ENCODE results near the gene TNRC18. TPM values are rescaled to one million over a fixed set of nuclear protein-coding genes. Genes with fewer than 3 reads are reported as not detected.

Gene TNRC18
- total RNA-seq, 1 donor from 2014 or later: 104 TPM

DNA sequence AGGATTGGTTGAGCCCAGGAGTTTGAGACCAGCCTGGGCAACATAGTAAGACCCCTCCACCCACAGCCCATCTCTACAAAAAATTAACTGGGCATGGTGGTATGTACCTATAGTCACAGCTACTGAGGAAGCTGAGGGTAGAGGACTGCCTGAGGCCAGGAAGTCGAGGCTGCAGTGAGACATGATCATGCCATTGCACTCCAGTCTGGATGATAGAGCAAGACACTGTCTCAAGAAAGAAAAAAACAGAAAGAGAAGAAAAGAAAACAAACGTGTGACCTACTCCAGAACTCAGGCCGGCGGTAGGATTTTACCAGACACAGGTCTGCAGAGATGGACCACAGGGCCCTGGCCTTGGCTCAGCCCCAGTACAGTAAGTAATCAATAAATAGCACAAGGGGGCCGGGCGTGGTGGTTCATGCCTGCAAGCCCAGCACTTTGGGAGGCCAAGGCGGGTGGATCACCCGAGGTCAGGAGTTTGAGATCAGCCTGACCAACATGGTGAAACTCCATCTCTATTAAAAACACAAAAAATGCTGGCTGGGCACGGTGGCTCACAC, 35.4 kb upstream of the TNRC18 start:
- Histone ChIP-seq H3K4me3 (no peak overlapping the region), H3K27me3 (ENCODE audit: low read depth) (no peaks in the 10 kb centered on the region), H3K36me3 (no peaks in the 10 kb centered on the region), H3K9me3 (no peaks in the 10 kb centered on the region), H3K4me1 (no peaks in the 10 kb centered on the region), H3K27ac (no peak overlapping the region)
- intact Hi-C loops (cut with DNase I): no loop called here
- no peak for DNase-seq
- TF ChIP-seq, protein P1, sequence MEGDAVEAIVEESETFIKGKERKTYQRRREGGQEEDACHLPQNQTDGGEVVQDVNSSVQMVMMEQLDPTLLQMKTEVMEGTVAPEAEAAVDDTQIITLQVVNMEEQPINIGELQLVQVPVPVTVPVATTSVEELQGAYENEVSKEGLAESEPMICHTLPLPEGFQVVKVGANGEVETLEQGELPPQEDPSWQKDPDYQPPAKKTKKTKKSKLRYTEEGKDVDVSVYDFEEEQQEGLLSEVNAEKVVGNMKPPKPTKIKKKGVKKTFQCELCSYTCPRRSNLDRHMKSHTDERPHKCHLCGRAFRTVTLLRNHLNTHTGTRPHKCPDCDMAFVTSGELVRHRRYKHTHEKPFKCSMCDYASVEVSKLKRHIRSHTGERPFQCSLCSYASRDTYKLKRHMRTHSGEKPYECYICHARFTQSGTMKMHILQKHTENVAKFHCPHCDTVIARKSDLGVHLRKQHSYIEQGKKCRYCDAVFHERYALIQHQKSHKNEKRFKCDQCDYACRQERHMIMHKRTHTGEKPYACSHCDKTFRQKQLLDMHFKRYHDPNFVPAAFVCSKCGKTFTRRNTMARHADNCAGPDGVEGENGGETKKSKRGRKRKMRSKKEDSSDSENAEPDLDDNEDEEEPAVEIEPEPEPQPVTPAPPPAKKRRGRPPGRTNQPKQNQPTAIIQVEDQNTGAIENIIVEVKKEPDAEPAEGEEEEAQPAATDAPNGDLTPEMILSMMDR (IDR thresholded peaks at IDR 0.05): no peak
- no peak for ATAC-seq

DNA sequence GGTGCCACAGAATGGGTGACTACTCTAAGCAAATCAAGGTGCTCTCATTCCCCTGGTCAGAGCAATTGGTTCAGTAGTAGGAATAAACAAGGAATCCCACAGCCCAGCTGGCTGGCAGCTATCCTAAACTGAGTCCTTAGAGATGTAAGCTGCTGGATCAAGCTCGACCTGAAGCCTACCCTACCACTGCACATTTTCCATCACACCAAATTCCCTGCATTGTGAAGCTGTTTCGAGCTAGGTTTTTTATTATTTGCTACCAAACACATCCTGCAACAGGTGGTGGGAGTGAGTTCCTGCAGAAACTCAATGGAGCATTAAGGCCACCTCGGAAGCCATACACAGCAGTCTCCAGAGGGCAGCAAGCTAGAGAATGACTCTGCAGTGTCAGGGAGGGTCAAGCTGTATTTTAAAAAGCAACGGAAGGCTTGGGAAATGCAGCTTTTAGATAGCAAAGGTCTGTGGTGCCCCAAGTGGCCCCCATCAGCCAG, 33.7 kb upstream of the TNRC18 start:
- H3K9me3 ChIP-seq: no peaks in the 10 kb centered on the region
- no peak for DNase-seq
- intact Hi-C loops (cut with DNase I): no loop called here
- no peaks in the 10 kb centered on the region for H3K4me1 ChIP-seq
- no peaks in the 10 kb centered on the region for H3K27me3 ChIP-seq (ENCODE audit: low read depth)
- H3K4me3 ChIP-seq: no peak overlapping the region
- TF ChIP-seq, protein P1 (IDR thresholded peaks at IDR 0.05): no peak
- no peak overlapping the region for H3K27ac ChIP-seq
- no peaks in the 10 kb centered on the region for H3K36me3 ChIP-seq
- ATAC-seq: no peak

DNA sequence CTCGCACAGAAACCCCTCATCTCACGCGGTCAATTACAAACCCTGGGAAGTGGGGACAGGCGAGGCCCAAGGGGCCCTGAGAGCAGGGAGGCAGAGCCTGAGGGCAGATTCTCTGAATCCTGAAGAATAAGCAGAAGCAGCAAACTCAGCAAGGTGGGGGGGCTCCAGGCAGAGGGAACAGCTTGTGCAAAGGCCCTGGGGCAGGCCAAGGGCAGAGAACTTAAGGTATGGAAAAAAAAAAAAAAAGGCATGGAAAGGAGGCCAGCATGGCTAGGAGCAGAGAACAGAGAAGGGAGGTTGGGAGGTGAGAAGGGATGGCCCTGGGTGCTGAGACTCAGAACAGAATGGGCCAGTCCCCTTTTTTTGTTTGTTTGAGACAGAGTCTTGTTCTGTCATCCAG, 32.8 kb upstream of the TNRC18 start:
- Histone ChIP-seq H3K36me3 (no peaks in the 10 kb centered on the region), H3K27me3 (ENCODE audit: low read depth) (no peaks in the 10 kb centered on the region), H3K4me1 (no peaks in the 10 kb centered on the region), H3K4me3 (no peak overlapping the region), H3K9me3 (no peaks in the 10 kb centered on the region), H3K27ac (no peak overlapping the region)
- DNase-seq (no peak), ATAC-seq (no peak)
- intact Hi-C loops (cut with DNase I): no loop called here
- TF ChIP-seq, protein P1 (IDR thresholded peaks at IDR 0.05): no peak

DNA sequence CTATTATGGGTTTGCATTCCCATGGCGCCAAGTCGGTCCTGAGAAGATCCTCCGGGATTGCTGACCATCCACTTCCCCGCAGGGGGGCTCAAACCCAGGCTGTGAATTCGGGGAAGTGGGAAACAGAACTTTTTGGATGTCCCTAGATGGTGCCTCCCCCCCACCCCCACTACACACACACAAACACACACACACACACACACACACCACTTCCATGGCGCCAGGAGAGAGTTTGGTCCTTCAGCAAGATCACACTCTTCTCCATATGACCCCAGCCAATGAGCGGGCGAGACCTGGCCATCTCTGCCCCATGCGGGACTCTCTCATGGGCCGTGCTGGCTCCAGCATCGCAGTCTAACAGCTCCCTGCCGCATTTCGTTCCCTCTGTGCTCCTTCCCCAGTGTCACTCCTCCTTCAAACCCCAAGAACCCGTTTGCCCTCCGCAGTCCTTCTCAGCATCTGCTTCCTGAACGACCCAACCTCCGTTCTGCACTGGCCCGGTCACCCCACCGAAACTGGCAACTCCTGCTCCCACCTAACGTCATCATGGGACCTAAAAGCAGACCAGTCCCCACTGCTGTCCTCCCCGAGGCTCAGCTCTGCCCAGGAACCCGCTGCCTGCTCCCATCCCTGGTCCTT, 32.1 kb upstream of the TNRC18 start:
- Histone ChIP-seq H3K27ac (no peak overlapping the region), H3K27me3 (ENCODE audit: low read depth) (no peaks in the 10 kb centered on the region), H3K9me3 (no peaks in the 10 kb centered on the region), H3K4me3 (no peak overlapping the region), H3K36me3 (no peaks in the 10 kb centered on the region), H3K4me1 (peaks cover 3% of the 10 kb centered on the region)
- no peak for DNase-seq
- no peak for ATAC-seq
- TF ChIP-seq, protein P1 (IDR thresholded peaks at IDR 0.05): no peak
- intact Hi-C loops (cut with DNase I): no loop called here

DNA sequence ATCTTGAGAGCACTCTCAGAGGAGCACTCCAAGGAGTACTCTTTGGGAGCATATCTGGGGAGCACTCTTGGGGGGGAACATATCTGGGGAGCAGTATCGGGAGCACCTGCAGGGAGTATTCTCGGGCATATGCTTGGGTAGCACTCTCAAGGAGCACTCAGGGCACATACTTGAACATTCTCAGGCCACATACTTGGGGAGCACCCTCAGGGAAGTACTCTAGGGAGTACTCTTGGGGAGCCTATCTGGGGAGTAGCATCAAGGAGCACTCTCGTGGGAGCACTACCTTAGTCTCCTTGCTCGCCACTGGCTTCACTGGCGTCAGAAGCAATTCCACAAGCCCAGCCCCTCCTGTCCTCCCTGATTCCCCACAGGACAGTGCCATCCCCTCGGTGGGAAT, 31.5 kb upstream of the TNRC18 start:
- ATAC-seq: no peak
- no peak overlapping the region for H3K27ac ChIP-seq
- no peaks in the 10 kb centered on the region for H3K36me3 ChIP-seq
- peaks cover 6% of the 10 kb centered on the region for H3K4me1 ChIP-seq
- DNase-seq: no peak
- no peak overlapping the region for H3K4me3 ChIP-seq
- no peaks in the 10 kb centered on the region for H3K9me3 ChIP-seq
- intact Hi-C loops (cut with DNase I): no loop called here
- H3K27me3 ChIP-seq (ENCODE audit: low read depth): no peaks in the 10 kb centered on the region
- TF ChIP-seq, protein P1 (IDR thresholded peaks at IDR 0.05): no peak
